Measurements from ENCODE around the gene RRAD.

GRCh38 chr16:66890799-66891198 is 34.5 kb downstream of the RRAD start:
- no peak for TF ChIP-seq CTCF (IDR thresholded peaks at IDR 0.05)
- no peak for TF ChIP-seq EZH2 (IDR thresholded peaks at IDR 0.05)
- TF ChIP-seq EZH2phosphoT487 (IDR thresholded peaks at IDR 0.05), result no peak

All from neural progenitor cell (in vitro differentiated cells).